ENCODE measurements around the gene AFF1. TPM values are rescaled to one million over a fixed set of nuclear protein-coding genes. Genes with fewer than 3 reads are reported as not detected.
"Not testable (repeated sequence)": the region's sequence is repeated elsewhere in the genome, so short reads cannot be mapped to it uniquely, and the experiment has no call there.

AFF1 gene
- total RNA-seq, 4 donors from 2014 or later, result 72.5 to 128 (median 108) TPM

DNA sequence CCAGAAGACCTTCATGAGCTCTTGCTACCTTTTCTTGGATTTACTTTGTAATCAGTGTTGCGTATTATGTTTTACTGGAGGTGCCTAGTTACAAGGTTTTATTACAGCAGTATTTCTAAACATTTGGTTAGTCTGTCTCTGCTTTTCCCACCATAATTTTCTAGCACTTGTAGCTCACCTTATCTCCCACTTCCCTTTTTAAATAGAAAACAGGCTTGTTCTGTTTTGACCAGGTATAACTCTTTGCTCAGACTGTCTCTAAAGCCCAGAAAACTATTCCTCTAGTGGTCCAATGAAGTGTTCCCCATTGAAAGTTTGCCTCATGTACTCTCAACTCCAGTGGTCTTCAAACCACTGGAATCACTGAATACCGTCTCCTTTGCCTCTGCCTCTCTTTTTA, 43.9 kb downstream of the AFF1 start:
- Histone ChIP-seq H3K9me3 (no peaks in the 10 kb centered on the region), H3K4me1 (peaks cover 0 to 8% (median 5%) of the 10 kb centered on the region in 4 donors), H3K27ac (no peak overlapping the region), H3K36me3 (no peaks in the 10 kb centered on the region), H3K4me3 (no peak overlapping the region), H3K27me3 (no peaks in the 10 kb centered on the region)
- DNase-seq, result no peak
- no peak for TF ChIP-seq POLR2A (IDR thresholded peaks at IDR 0.05)
- TF ChIP-seq CTCF (IDR thresholded peaks at IDR 0.05), result no peak

- Histone ChIP-seq H3K27ac (no peak overlapping the region), H3K36me3 (no peaks in the 10 kb centered on the region), H3K4me3 (no peak overlapping the region), H3K27me3 (no peaks in the 10 kb centered on the region), H3K4me1 (peaks cover 0 to 8% (median 5%) of the 10 kb centered on the region in 4 donors), H3K9me3 (no peaks in the 10 kb centered on the region)
- TF ChIP-seq CTCF (IDR thresholded peaks at IDR 0.05) (no peak), POLR2A (IDR thresholded peaks at IDR 0.05) (no peak)
- no peak for DNase-seq
Observed at GRCh38 chr4:86980230-86980629, 45.4 kb downstream of the AFF1 start.

GRCh38 chr4:86981789-86982188, 47.0 kb downstream of the AFF1 start:
- TF ChIP-seq CTCF (IDR thresholded peaks at IDR 0.05) (no peak), POLR2A (IDR thresholded peaks at IDR 0.05) (no peak)
- no peak overlapping the region for H3K4me3 ChIP-seq
- peak overlapping the region in 1 of 4 donors; percentile 21 for H3K27ac ChIP-seq
- H3K9me3 ChIP-seq, result no peaks in the 10 kb centered on the region
- no peak for DNase-seq
- no peaks in the 10 kb centered on the region for H3K36me3 ChIP-seq
- H3K4me1 ChIP-seq, result peaks cover 0 to 8% (median 5%) of the 10 kb centered on the region in 4 donors
- no peaks in the 10 kb centered on the region for H3K27me3 ChIP-seq

GRCh38 chr4:86985852-86986251, 51.0 kb downstream of the AFF1 start:
- H3K27me3 ChIP-seq, H3K4me1 ChIP-seq, H3K27ac ChIP-seq, H3K9me3 ChIP-seq, H3K36me3 ChIP-seq, H3K4me3 ChIP-seq, DNase-seq: not testable (repeated sequence)

GRCh38 chr4:86989658-86990057, 54.8 kb downstream of the AFF1 start:
- not testable (repeated sequence) for DNase-seq, H3K36me3 ChIP-seq, H3K27ac ChIP-seq, H3K4me1 ChIP-seq, H3K27me3 ChIP-seq, H3K9me3 ChIP-seq, H3K4me3 ChIP-seq

DNA sequence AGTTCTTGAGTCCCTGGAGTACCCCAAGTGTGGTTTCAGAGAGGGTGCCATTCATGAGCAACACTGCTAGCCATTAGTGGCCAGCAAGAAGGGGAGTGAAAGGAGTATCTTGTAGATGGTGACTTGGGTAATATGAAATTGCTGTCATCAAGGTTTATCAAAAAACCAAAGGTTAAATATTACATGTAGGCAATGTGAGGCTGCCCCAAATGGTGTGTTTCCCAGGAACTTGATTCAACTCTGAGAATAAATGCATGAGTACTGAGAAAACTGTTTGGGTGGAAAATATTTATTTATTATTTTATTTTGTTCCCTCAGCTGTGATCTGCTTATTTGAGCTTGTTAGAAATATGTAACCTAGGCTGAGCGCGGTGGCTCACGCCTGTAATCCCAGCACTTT, 55.7 kb downstream of the AFF1 start:
- Histone ChIP-seq H3K36me3 (no peaks in the 10 kb centered on the region), H3K27ac (no peak overlapping the region)

More for the DNA sequence above, 55.7 kb downstream of the AFF1 start:
- Histone ChIP-seq H3K27me3 (no peaks in the 10 kb centered on the region), H3K4me1 (no peaks in the 10 kb centered on the region), H3K4me3 (no peak overlapping the region), H3K9me3 (no peaks in the 10 kb centered on the region)
- DNase-seq, result no peak
- TF ChIP-seq POLR2A (IDR thresholded peaks at IDR 0.05), result no peak
- TF ChIP-seq CTCF (IDR thresholded peaks at IDR 0.05), result no peak
